ES-I3 (cell line): ENCODE results near the gene CTAGE9.
"Not testable (repeated sequence)": the region's sequence is repeated elsewhere in the genome, so short reads cannot be mapped to it uniquely, and the experiment has no call there.

Experiments
- H3K36me3 ChIP-seq: 2 replicates; pipeline ENCODE4 v1.6.1; 2013; ENCODE audit warnings: mild to moderate bottlenecking, low read length, control low read depth, moderate library complexity; ENCODE audit not compliant: insufficient read depth
- H3K4me1 ChIP-seq: 2 replicates; pipeline ENCODE4 v1.6.1; 2013; ENCODE audit warnings: mild to moderate bottlenecking, control low read depth, low read length; ENCODE audit not compliant: insufficient read depth
- H3K9ac ChIP-seq: 2 replicates; pipeline ENCODE4 v1.6.1; 2013; ENCODE audit warnings: low read depth, mild to moderate bottlenecking, low read length, moderate library complexity
- H3K9me3 ChIP-seq: 2 replicates; pipeline ENCODE4 v1.6.1; 2013; ENCODE audit warnings: mild to moderate bottlenecking, low read length, moderate library complexity; ENCODE audit not compliant: control insufficient read depth, insufficient read depth

The CTAGE9 gene, protein sequence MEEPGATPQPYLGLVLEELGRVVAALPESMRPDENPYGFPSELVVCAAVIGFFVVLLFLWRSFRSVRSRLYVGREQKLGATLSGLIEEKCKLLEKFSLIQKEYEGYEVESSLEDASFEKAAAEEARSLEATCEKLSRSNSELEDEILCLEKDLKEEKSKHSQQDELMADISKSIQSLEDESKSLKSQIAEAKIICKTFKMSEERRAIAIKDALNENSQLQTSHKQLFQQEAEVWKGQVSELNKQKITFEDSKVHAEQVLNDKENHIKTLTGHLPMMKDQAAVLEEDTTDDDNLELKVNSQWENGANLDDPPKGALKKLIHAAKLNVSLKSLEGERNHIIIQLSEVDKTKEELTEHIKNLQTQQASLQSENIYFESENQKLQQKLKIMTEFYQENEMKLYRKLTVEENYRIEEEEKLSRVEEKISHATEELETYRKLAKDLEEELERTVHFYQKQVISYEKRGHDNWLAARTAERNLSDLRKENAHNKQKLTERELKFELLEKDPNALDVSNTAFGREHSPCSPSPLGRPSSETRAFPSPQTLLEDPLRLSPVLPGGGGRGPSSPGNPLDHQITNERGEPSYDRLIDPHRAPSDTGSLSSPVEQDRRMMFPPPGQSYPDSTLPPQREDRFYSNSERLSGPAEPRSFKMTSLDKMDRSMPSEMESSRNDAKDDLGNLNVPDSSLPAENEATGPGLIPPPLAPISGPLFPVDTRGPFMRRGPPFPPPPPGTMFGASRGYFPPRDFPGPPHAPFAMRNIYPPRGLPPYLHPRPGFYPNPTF

DNA sequence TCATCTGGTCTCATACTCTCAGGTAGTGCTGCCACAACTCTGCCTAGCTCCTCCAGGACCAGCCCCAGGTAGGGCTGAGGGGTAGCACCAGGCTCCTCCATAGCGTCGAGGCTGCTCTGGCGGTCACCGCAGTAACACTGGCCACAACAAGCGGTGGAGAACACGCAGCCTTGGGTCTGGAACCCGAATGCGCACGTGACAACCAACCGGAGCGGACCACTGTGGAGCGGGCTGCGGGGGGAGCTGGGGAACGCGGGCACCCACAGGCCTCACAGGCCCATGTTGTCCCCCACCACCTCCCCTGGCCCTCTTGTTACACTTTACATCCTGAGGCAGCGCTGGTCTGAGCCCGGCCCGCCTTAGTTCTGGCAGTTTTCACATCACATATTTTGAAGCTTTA is at the start of gene CTAGE9:
Gene CTAGE9, minus strand, starts transcription at position 101 of the 400 bp plus-strand sequence. Its CDS starts 0 bp downstream, at position 101.
- not testable (repeated sequence) for H3K9me3 ChIP-seq, H3K36me3 ChIP-seq, H3K4me1 ChIP-seq, H3K9ac ChIP-seq

GRCh38 chr6:131758920-131759319 is 48.1 kb upstream of the CTAGE9 start:
- Histone ChIP-seq H3K4me1 (no peaks in the 10 kb centered on the region), H3K36me3 (no peaks in the 10 kb centered on the region), H3K9me3 (no peaks in the 10 kb centered on the region), H3K9ac (no peak overlapping the region)

DNA sequence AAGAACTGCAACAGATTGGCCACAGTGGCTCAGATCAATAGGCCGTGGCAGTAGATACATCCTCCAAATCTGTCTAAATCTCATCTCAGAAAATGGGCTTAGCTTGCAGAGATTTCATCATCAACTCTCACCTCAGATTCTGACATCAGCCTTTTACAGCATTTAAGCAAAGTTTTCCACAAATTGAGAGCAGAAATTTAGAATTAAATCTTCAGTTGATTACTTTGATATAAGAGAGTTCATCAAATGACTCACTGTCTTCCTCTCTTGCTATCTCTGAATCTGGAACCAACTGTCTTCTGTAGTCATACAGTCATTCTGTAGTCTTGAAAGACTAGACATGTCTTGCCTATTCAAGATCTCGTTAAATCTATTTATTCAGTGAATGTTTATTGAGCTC is 45.2 kb upstream of the CTAGE9 start:
- no peaks in the 10 kb centered on the region for H3K36me3 ChIP-seq
- H3K4me1 ChIP-seq, result no peaks in the 10 kb centered on the region
- H3K9me3 ChIP-seq, result no peaks in the 10 kb centered on the region
- H3K9ac ChIP-seq, result no peak overlapping the region

DNA sequence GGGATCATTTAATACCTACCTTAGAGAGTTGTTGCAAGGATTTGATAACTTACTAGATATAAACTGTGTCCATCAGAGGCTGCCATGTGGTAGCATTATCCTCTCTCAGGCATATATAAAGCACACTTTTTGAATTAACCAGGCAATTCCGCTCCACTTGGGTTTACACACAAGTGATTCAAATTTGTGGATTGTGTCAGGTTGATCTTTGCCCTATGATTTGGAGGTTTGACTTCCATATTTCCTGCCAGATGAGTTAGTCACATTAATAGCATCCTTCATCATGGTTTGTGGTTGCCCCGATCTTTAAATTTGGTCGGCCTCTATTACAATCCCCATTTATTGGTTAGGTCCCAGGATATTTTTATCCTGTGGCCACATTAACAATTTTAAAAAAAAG is 44.8 kb upstream of the CTAGE9 start:
- Histone ChIP-seq H3K36me3 (no peaks in the 10 kb centered on the region), H3K9me3 (no peaks in the 10 kb centered on the region), H3K4me1 (no peaks in the 10 kb centered on the region), H3K9ac (no peak overlapping the region)

- no peaks in the 10 kb centered on the region for H3K9me3 ChIP-seq
- no peak overlapping the region for H3K9ac ChIP-seq
- H3K4me1 ChIP-seq, result no peaks in the 10 kb centered on the region
- H3K36me3 ChIP-seq, result no peaks in the 10 kb centered on the region
Measured at GRCh38 chr6:131754715-131755567, 44.1 kb upstream of the CTAGE9 start.

DNA sequence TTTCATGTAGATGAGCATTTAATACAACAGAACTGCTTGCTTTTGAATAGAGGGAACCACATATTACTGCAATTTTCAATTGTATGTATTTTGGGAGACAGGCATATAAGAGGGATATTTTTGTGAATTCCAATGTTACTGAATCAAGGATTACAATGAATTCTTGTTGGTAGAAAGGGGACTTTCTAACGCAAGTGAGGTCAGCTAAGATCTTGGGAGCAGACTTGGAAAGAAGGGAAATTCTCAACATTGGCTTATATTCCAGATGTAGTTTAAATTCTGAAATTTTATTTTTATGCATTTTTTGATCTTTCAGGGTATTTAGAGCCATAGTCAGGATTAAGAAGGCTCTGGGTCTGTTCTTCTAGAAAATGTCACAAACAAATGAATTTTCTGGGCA is 43.3 kb upstream of the CTAGE9 start:
- no peaks in the 10 kb centered on the region for H3K4me1 ChIP-seq
- H3K9me3 ChIP-seq, result no peaks in the 10 kb centered on the region
- H3K9ac ChIP-seq, result no peak overlapping the region
- H3K36me3 ChIP-seq, result no peaks in the 10 kb centered on the region

GRCh38 chr6:131751012-131751715 is 40.3 kb upstream of the CTAGE9 start:
- not testable (repeated sequence) for H3K9me3 ChIP-seq, H3K36me3 ChIP-seq, H3K9ac ChIP-seq, H3K4me1 ChIP-seq

- Histone ChIP-seq H3K4me1 (peaks cover 8% of the 10 kb centered on the region), H3K9ac (no peak overlapping the region), H3K9me3 (no peaks in the 10 kb centered on the region), H3K36me3 (no peaks in the 10 kb centered on the region)
Measured at GRCh38 chr6:131749023-131749422, 38.2 kb upstream of the CTAGE9 start.

DNA sequence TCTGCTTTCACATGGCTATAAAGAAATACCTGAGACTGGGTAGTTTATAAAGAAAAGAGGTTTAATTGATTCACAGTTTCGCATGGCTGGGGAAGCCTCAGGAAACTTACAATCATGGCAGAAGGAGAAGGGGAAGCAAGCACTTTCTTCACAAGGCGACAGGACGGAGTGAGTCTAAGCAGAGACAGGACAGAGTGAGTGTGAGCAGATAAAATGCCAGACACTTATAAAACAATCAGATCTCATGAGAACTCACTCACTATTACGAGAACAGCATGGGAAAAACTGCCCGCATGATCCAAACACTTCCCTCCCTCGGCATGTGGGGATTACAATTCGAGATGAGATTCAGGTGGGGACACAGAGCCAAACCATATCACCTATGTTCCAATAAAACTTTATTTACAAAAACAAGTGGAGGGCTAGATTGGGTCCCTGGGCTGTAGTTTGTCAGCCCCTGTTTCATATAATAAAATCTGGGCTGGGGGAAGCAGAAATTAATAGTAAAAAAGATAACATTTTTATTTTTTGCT is 37.1 kb upstream of the CTAGE9 start:
- no peak overlapping the region for H3K9ac ChIP-seq
- H3K4me1 ChIP-seq, result peaks cover 11% of the 10 kb centered on the region
- H3K9me3 ChIP-seq, result no peaks in the 10 kb centered on the region
- no peaks in the 10 kb centered on the region for H3K36me3 ChIP-seq

DNA sequence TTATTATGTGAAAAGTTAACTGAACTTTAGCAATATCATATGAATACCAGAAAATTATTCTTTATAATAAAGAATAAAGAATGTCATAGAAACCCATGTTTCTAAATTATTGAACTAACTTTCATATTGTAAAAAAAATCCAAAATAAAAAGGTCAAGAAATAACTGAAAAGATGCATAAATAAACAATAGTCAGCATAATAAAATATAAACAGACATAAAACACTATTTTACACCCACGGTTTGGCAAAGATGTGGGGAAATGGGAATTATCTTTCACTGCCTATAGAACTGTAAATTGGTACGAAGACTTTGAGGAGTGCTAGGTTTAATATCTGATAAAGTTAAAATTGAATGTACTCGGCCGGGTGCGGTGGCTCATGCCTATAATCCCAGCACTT is 34.7 kb upstream of the CTAGE9 start:
- H3K9ac ChIP-seq, result no peak overlapping the region
- no peaks in the 10 kb centered on the region for H3K9me3 ChIP-seq
- no peaks in the 10 kb centered on the region for H3K36me3 ChIP-seq
- peaks cover 11% of the 10 kb centered on the region for H3K4me1 ChIP-seq

DNA sequence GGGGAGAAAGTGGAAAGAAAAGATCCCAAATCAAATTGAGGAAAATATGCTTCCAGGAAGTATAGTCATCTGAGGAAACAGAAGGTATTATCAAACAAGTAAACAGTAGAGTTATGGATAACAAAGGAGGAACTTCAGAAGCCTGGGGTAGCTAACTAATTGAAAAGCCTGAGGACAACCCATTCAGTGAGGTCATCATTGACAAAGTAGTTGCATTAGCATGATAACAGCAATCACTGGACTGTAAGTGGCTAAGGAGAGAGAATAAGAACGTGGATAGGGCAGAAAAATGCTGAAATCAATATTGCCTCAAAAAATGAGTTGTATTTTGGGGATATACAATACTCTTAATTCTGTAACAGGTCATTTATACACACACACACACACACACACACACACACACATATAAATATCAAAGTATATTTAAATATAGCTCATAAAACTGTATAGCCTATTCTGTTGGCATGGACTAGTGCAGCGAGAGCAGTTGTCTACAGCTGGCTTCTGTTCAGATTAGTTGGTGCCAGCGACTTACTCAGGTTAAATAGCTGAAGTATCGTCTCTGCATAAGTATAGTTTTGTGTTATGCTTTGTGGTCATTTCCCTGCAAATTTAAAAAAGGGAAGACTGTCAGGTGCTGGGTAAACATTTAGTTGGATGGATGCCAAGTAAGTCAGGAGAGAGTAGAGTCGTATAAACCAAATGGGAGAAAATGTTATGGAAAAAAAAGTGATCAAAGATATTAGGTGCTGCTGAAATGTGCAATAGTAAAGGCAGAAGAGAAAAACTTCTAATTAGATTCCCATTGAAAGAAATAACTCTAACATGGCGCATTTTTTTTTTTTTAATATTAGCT is 33.8 kb upstream of the CTAGE9 start:
- Histone ChIP-seq H3K9me3 (no peaks in the 10 kb centered on the region), H3K4me1 (peaks cover 11% of the 10 kb centered on the region), H3K36me3 (no peaks in the 10 kb centered on the region), H3K9ac (no peak overlapping the region)

- H3K4me1 ChIP-seq, result peaks cover 11% of the 10 kb centered on the region
- H3K9ac ChIP-seq, result no peak overlapping the region
- H3K36me3 ChIP-seq, result no peaks in the 10 kb centered on the region
- no peaks in the 10 kb centered on the region for H3K9me3 ChIP-seq
Measured at GRCh38 chr6:131741688-131742393, 31.0 kb upstream of the CTAGE9 start.

DNA sequence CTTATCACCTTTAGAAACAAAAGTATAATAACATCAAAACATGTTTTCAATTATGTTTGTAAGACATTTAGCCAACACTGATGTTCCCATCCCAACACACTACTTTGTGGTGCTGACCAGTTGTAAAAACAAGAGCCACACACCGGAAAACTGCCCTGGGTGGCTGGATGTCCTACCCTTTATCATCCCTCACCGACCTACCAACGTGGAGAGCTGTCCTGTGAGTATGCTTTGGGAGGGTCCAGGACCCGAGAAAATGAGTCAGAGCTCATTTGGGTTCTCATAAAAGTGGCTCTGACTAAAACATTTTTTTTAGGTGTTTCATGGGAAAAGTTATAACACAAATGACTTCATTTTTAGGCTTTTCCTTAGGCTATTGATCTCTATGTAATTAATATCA is 29.3 kb upstream of the CTAGE9 start:
- Histone ChIP-seq H3K36me3 (no peaks in the 10 kb centered on the region), H3K4me1 (peaks cover 11% of the 10 kb centered on the region), H3K9me3 (no peaks in the 10 kb centered on the region)

More for the DNA sequence above, 29.3 kb upstream of the CTAGE9 start:
- no peak overlapping the region for H3K9ac ChIP-seq
